Liver (tissue), 9 donors: Measurements from ENCODE around the gene TAPT1. TPM values are rescaled to one million over a fixed set of nuclear protein-coding genes. Genes with fewer than 3 reads are reported as not detected.

Experiments used
- DNase-seq: peaks from one replicate; pipeline ENCODE4 v3.0.0-alpha.2; 2017; ENCODE audit warnings: low spot score
- H3K27ac ChIP-seq, 2 donors: one replicate each; pipeline ENCODE4 v1.7.0; 2013; ENCODE audit warnings: inconsistent platforms in 2 of 2, low read length in 2 of 2, control low read depth in 1 of 2, low read depth in 1 of 2, mild to moderate bottlenecking in 1 of 2
- H3K27me3 ChIP-seq, 4 donors: one replicate each; pipeline versions ENCODE4 v1.6.1 to v1.7.0; 2013; ENCODE audit warnings: low read length in 3 of 4, inconsistent platforms in 1 of 4, mild to moderate bottlenecking in 1 of 4, moderate library complexity in 1 of 4; ENCODE audit not compliant: control insufficient read depth in 4 of 4, insufficient read depth in 4 of 4
- H3K36me3 ChIP-seq, 4 donors: one replicate each; pipeline versions ENCODE4 v1.6.1 to v1.7.0; 2013; ENCODE audit warnings: low read length in 3 of 4, mild to moderate bottlenecking in 3 of 4, low read depth in 1 of 4, moderate library complexity in 1 of 4; ENCODE audit not compliant: control insufficient read depth in 4 of 4, insufficient read depth in 3 of 4
- H3K4me1 ChIP-seq, 4 donors: one replicate each; pipeline versions ENCODE4 v1.6.1 to v1.7.0; 2013; ENCODE audit warnings: low read length in 3 of 4, mild to moderate bottlenecking in 3 of 4, moderate library complexity in 1 of 4; ENCODE audit not compliant: control insufficient read depth in 4 of 4, insufficient read depth in 4 of 4
- H3K4me3 ChIP-seq, 3 donors: one replicate each; pipeline versions ENCODE4 v1.6.1 to v1.7.0; 2013; ENCODE audit warnings: low read length in 3 of 3, control low read depth in 1 of 3, low read depth in 1 of 3, mild to moderate bottlenecking in 1 of 3
- H3K9ac ChIP-seq, 2 donors: one replicate each; pipeline ENCODE4 v1.7.0; 2013; ENCODE audit warnings: low read length in 2 of 2, mild to moderate bottlenecking in 2 of 2, moderate library complexity in 2 of 2, control low read depth in 1 of 2, low read depth in 1 of 2
- H3K9me3 ChIP-seq, 4 donors: one replicate each; pipeline versions ENCODE4 v1.6.1 to v1.7.0; 2013; ENCODE audit warnings: low read length in 3 of 4; ENCODE audit not compliant: control insufficient read depth in 4 of 4
- ATF3 ChIP-seq: IDR thresholded peaks from 2 replicates; pipeline ENCODE4 v1.6.1; 2016; ENCODE audit warnings: antibody characterized with exemption
- CTCF ChIP-seq: fragments of 150-350 bp; IDR thresholded peaks from 2 replicates; pipeline ENCODE4 v1.5.1; 2017; ENCODE audit warnings: improper control_type of control experiment, low read depth, low read length; ENCODE audit not compliant: missing input control
- EGR1 ChIP-seq, 2 donors: IDR thresholded peaks; 2 replicates each; pipeline ENCODE4 v1.6.1; 2016 to 2018; ENCODE audit warnings: antibody characterized with exemption in 2 of 2, low read depth in 2 of 2
- FOXA2 ChIP-seq: IDR thresholded peaks from 2 replicates; pipeline ENCODE4 v1.6.1; 2016; ENCODE audit warnings: antibody characterized with exemption
- GABPA ChIP-seq, 2 donors: IDR thresholded peaks in 1 of 2; conservative IDR thresholded peaks in 1 of 2; 2 replicates each; pipeline ENCODE4 v1.6.1; 2016; ENCODE audit warnings: antibody characterized with exemption in 2 of 2, mild to moderate bottlenecking in 1 of 2, moderate library complexity in 1 of 2
- HNF4A ChIP-seq, 2 donors: conservative IDR thresholded peaks; 2 replicates each; pipeline ENCODE4 v1.6.1; 2016; ENCODE audit warnings: antibody characterized with exemption in 2 of 2, mild to moderate bottlenecking in 2 of 2
- HNF4G ChIP-seq: IDR thresholded peaks from 2 replicates; pipeline ENCODE4 v1.6.1; 2016; ENCODE audit warnings: antibody characterized with exemption
- JUND ChIP-seq, 2 donors: IDR thresholded peaks; 2 replicates each; pipeline ENCODE4 v1.6.1; 2016; ENCODE audit warnings: antibody characterized with exemption in 2 of 2
- MAX ChIP-seq: IDR thresholded peaks from 2 replicates; pipeline ENCODE4 v1.6.1; 2016; ENCODE audit warnings: antibody characterized with exemption
- RAD21 ChIP-seq, 2 donors: IDR thresholded peaks; 2 replicates each; pipeline ENCODE4 v1.6.1; 2016; ENCODE audit warnings: antibody characterized with exemption in 2 of 2, mild to moderate bottlenecking in 2 of 2
- REST ChIP-seq: IDR thresholded peaks from 2 replicates; pipeline ENCODE4 v1.6.1; 2016; ENCODE audit warnings: antibody characterized with exemption, mild to moderate bottlenecking
- RXRA ChIP-seq, 2 donors: IDR thresholded peaks; 2 replicates each; pipeline ENCODE4 v1.6.1; 2017 to 2018; ENCODE audit warnings: antibody characterized with exemption in 2 of 2, mild to moderate bottlenecking in 1 of 2
- SP1 ChIP-seq: IDR thresholded peaks from 2 replicates; pipeline ENCODE4 v1.6.1; 2018; ENCODE audit warnings: antibody characterized with exemption, mild to moderate bottlenecking
- TAF1 ChIP-seq: conservative IDR thresholded peaks from 2 replicates; pipeline ENCODE4 v1.6.1; 2016; ENCODE audit warnings: antibody characterized with exemption, mild to moderate bottlenecking
- YY1 ChIP-seq: IDR thresholded peaks from 2 replicates; pipeline ENCODE4 v1.6.1; 2016; ENCODE audit warnings: antibody characterized with exemption, mild to moderate bottlenecking
- ZBTB33 ChIP-seq: IDR thresholded peaks from 2 replicates; pipeline ENCODE4 v1.6.1; 2016; ENCODE audit warnings: antibody characterized with exemption
- WGBS: extraction: QIAGEN DNeasy Blood & Tissue Kit; methylation state at CpG from one replicate; pipeline ENCODE4 v1.1.7; 2013; 5-methylcytosine and 5-hydroxymethylcytosine counted together
- polyA plus RNA-seq, 2 donors: library from polyadenylated mRNA; stranded (reverse) in 1 of 2; unstranded in 1 of 2; fragments of 200-250 nt in 1 of 2; fragments of >200 nt in 1 of 2; fragmentation: Nextera tagmentation in 1 of 2; extraction: Ambion mirVana in 1 of 2; gene quantifications; one replicate each; pipeline versions ENCODE4 v1.2.1 to v1.2.3, GENCODE V29; 2013 to 2015
- total RNA-seq, 2 donors: library from RNA; depleted of rRNA; stranded (reverse); fragments of >200 nt; gene quantifications; one replicate each; pipeline ENCODE4 v1.2.3, GENCODE V29; 2014
- donor health status: healthy.
- donor health status: healthy.
- donor health status: healthy.
- donor health status: healthy.
- donor health status: healthy.

Gene TAPT1
- total and polyA plus RNA-seq, 4 donors, result 12.2 to 53.7 (median 22.1) TPM

GRCh38 chr4:16117164-16117563 is 109.1 kb downstream of the TAPT1 start:
- no peaks in the 10 kb centered on the region for H3K27me3 ChIP-seq
- H3K4me1 ChIP-seq, result no peaks in the 10 kb centered on the region
- H3K4me3 ChIP-seq, result no peak overlapping the region
- TF ChIP-seq GABPA (IDR thresholded peaks at IDR 0.05 in 1 of 2, conservative IDR thresholded peaks at IDR 0.05 in 1 of 2), result no peak
- no peaks in the 10 kb centered on the region for H3K36me3 ChIP-seq
- 84% methylated on average over 5 of the region's 5 CpGs for WGBS
- no peak overlapping the region for H3K27ac ChIP-seq
- no peak for DNase-seq
- no peak overlapping the region for H3K9ac ChIP-seq
- no peaks in the 10 kb centered on the region for H3K9me3 ChIP-seq

GRCh38 chr4:16116493-16116990 is 109.7 kb downstream of the TAPT1 start:
- Histone ChIP-seq H3K27ac (no peak overlapping the region), H3K4me1 (no peaks in the 10 kb centered on the region), H3K36me3 (no peaks in the 10 kb centered on the region), H3K9ac (no peak overlapping the region), H3K9me3 (no peaks in the 10 kb centered on the region), H3K4me3 (no peak overlapping the region), H3K27me3 (no peaks in the 10 kb centered on the region)
- TF ChIP-seq RXRA (IDR thresholded peaks at IDR 0.05) (no peak), MAX (no peak), HNF4G (no peak), SP1 (no peak), JUND (IDR thresholded peaks at IDR 0.05) (no peak), ATF3 (no peak), YY1 (no peak), HNF4A (conservative IDR thresholded peaks at IDR 0.05) (no peak), GABPA (IDR thresholded peaks at IDR 0.05 in 1 of 2, conservative IDR thresholded peaks at IDR 0.05 in 1 of 2) (no peak), EGR1 (IDR thresholded peaks at IDR 0.05; ENCODE audit: low read depth in 2 of 2) (no peak), CTCF (no peak), TAF1 (no peak)
- WGBS, result 70% methylated on average over 3 of the region's 3 CpGs
- peak; percentile 13 for DNase-seq

- Histone ChIP-seq H3K9me3 (no peaks in the 10 kb centered on the region), H3K4me3 (no peak overlapping the region), H3K36me3 (no peaks in the 10 kb centered on the region), H3K27me3 (no peaks in the 10 kb centered on the region), H3K9ac (no peak overlapping the region), H3K4me1 (no peaks in the 10 kb centered on the region), H3K27ac (no peak overlapping the region)
- no peak for DNase-seq
- 94% methylated on average over 7 of the region's 7 CpGs for WGBS
- TF ChIP-seq MAX (no peak), SP1 (no peak), ZBTB33 (no peak), JUND (IDR thresholded peaks at IDR 0.05) (no peak), RAD21 (IDR thresholded peaks at IDR 0.05) (no peak), TAF1 (no peak), REST (no peak), GABPA (IDR thresholded peaks at IDR 0.05 in 1 of 2, conservative IDR thresholded peaks at IDR 0.05 in 1 of 2) (no peak), FOXA2 (no peak), ATF3 (no peak), HNF4A (conservative IDR thresholded peaks at IDR 0.05) (no peak), CTCF (no peak)
Measured at GRCh38 chr4:16116019-16116418, 110.3 kb downstream of the TAPT1 start.
